Loucy (cell line): ENCODE measurements around the gene FKBP1B.

Experiments used
- H2AFZ ChIP-seq: fragments of 200-600 bp; sonication (generic); 2 replicates; pipeline ENCODE4 v1.6.0; 2016; ENCODE audit warnings: antibody characterized with exemption, mild to moderate bottlenecking, low read length, moderate library complexity
- H3F3A ChIP-seq: fragments of 200-600 bp; 2 replicates; pipeline ENCODE4 v1.6.0; 2016; ENCODE audit warnings: antibody characterized with exemption, low read depth, mild to moderate bottlenecking
- H3K27me3 ChIP-seq: fragments of 200-600 bp; sonication (generic); 2 replicates; pipeline ENCODE4 v1.6.1; 2014; ENCODE audit warnings: low read length, mild to moderate bottlenecking; ENCODE audit not compliant: insufficient read depth, poor library complexity, severe bottlenecking
- H3K36me3 ChIP-seq: fragments of 200-600 bp; sonication (generic); 2 replicates; pipeline ENCODE4 v1.6.1; 2016; ENCODE audit warnings: low read length; ENCODE audit not compliant: insufficient read depth
- H3K4me1 ChIP-seq: fragments of 200-600 bp; sonication (generic); 2 replicates; pipeline ENCODE4 v1.5.1; 2014; ENCODE audit warnings: low read length, mild to moderate bottlenecking; ENCODE audit not compliant: insufficient read depth, poor library complexity, severe bottlenecking
- H3K4me2 ChIP-seq: fragments of 200-600 bp; sonication (generic); 2 replicates; pipeline ENCODE4 v1.6.0; 2014; ENCODE audit warnings: antibody characterized with exemption, low read length, low read depth, mild to moderate bottlenecking; ENCODE audit not compliant: poor library complexity, severe bottlenecking
- H3K4me3 ChIP-seq: fragments of 200-600 bp; sonication (generic); 2 replicates; pipeline ENCODE4 v1.5.1; 2014; ENCODE audit warnings: low read length, mild to moderate bottlenecking, mixed read lengths; ENCODE audit not compliant: poor library complexity, severe bottlenecking
- H3K79me2 ChIP-seq: fragments of 200-600 bp; sonication (generic); 2 replicates; pipeline ENCODE4 v1.6.1; 2014; ENCODE audit warnings: low read length; ENCODE audit not compliant: insufficient read depth
- H3K9ac ChIP-seq: fragments of 200-600 bp; sonication (generic); 2 replicates; pipeline ENCODE4 v1.6.0; 2014; ENCODE audit warnings: mild to moderate bottlenecking, low read depth, low read length, moderate library complexity; ENCODE audit not compliant: poor library complexity, severe bottlenecking
- H3K9me2 ChIP-seq: fragments of 200-600 bp; sonication (generic); replicated peaks from 2 replicates; pipeline ENCODE4 v1.6.1; 2016; ENCODE audit warnings: low read depth, low read length, mixed read lengths
- H3K9me3 ChIP-seq: fragments of 200-600 bp; sonication (generic); 2 replicates; pipeline ENCODE4 v1.6.1; 2014; ENCODE audit warnings: mild to moderate bottlenecking, antibody characterized with exemption, low read length, low read depth; ENCODE audit not compliant: insufficient read depth
- H4K20me1 ChIP-seq: fragments of 200-600 bp; sonication (generic); 2 replicates; pipeline ENCODE4 v1.6.0; 2014; ENCODE audit warnings: antibody characterized with exemption, low read length, mild to moderate bottlenecking; ENCODE audit not compliant: insufficient read depth, poor library complexity, severe bottlenecking
- EZH2phosphoT487 ChIP-seq: fragments of 200-600 bp; IDR thresholded peaks from 2 replicates; pipeline ENCODE4 v1.6.1; 2018; ENCODE audit warnings: antibody characterized with exemption, mild to moderate bottlenecking, moderate library complexity, borderline replicate concordance
- TF ChIP-seq, protein P1 (sequence below): fragments of 200-600 bp; sonication (generic); conservative IDR thresholded peaks from 2 replicates; pipeline ENCODE4 v1.5.1; 2014; ENCODE audit warnings: mild to moderate bottlenecking, antibody characterized with exemption, low read length

Gene FKBP1B

DNA sequence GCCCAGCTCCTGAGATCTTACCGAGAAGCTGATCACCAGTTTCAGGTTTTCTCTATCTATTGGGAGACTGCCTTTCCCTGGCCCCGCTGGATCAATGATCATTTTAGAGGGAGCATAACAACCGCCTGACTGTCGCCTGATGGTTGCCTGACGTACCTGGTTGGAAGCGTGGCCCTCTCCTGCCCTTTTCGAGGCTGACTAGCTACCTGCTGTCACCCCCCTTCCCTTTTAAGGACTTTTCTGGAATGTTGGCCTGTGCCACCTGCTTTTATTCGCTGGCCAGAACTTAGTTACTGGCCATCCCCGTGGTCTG is 40.2 kb upstream of the FKBP1B start:
- no peaks in the 10 kb centered on the region for H4K20me1 ChIP-seq
- no peaks in the 10 kb centered on the region for H3K79me2 ChIP-seq
- no peak overlapping the region for H3K4me3 ChIP-seq
- no peak overlapping the region for H3K4me2 ChIP-seq
- H3K4me1 ChIP-seq = peaks cover 8% of the 10 kb centered on the region
- no peaks in the 10 kb centered on the region for H3K27me3 ChIP-seq
- H3K36me3 ChIP-seq = no peaks in the 10 kb centered on the region
- H3F3A ChIP-seq = no peaks in the 10 kb centered on the region
- no peaks in the 10 kb centered on the region for H3K9me2 ChIP-seq
- no peak for TF ChIP-seq EZH2phosphoT487
- TF ChIP-seq, protein P1, sequence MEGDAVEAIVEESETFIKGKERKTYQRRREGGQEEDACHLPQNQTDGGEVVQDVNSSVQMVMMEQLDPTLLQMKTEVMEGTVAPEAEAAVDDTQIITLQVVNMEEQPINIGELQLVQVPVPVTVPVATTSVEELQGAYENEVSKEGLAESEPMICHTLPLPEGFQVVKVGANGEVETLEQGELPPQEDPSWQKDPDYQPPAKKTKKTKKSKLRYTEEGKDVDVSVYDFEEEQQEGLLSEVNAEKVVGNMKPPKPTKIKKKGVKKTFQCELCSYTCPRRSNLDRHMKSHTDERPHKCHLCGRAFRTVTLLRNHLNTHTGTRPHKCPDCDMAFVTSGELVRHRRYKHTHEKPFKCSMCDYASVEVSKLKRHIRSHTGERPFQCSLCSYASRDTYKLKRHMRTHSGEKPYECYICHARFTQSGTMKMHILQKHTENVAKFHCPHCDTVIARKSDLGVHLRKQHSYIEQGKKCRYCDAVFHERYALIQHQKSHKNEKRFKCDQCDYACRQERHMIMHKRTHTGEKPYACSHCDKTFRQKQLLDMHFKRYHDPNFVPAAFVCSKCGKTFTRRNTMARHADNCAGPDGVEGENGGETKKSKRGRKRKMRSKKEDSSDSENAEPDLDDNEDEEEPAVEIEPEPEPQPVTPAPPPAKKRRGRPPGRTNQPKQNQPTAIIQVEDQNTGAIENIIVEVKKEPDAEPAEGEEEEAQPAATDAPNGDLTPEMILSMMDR = no peak
- H3K9ac ChIP-seq = no peak overlapping the region
- no peak overlapping the region for H2AFZ ChIP-seq
- no peaks in the 10 kb centered on the region for H3K9me3 ChIP-seq

DNA sequence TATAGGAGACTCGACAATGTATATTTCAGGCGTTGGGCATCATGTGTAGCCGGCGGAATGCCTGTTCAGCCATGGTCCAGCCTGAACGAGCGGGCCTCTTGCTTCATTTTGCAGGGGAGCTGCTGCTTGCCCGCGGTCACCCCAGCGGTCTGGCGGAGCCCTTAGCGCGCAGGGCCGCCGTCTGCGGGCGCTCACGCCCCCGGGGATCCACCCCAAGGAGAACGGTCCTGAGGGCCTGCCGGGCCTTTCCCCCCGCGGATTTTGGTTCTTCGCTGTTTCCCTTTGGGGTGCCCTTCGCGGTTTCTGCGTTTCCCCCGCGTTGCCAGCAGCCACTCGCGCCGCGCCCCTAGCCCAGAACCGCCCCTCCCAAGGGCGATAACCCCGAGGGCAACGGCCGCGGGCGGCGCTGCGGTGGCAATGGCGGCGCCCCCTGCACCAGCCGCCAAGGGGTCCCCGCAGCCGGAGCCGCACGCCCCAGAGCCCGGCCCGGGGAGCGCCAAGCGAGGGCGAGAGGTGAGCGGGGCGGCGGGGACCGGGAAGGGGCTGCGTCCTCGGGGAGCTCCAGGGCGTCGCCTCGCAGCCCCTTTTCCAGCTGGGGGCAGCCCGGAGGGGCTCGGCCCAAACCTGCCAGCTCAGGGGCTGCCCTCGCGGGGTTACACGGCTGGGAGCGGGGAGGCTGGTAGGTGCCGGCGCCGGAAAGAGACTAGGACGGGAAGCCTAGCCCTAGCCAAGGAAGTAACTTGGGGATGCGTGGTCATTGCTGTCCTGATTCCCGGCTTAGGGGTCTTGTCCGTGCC is 39.7 kb upstream of the FKBP1B start, which contains the start of gene MFSD2B:
MFSD2B (plus strand) TSS at position 406 of the 797 bp plus-strand sequence; CDS start at position 418, 12 bp downstream.
- Histone ChIP-seq H4K20me1 (no peaks in the 10 kb centered on the region), H3K36me3 (no peaks in the 10 kb centered on the region), H3K27me3 (no peaks in the 10 kb centered on the region), H3F3A (no peaks in the 10 kb centered on the region), H2AFZ (no peak within 1 kb of the TSS), H3K79me2 (no peaks in the 10 kb centered on the region), H3K9ac (no peak within 1 kb of the TSS), H3K9me2 (no peaks in the 10 kb centered on the region), H3K4me3 (no peak within 1 kb of the TSS), H3K4me1 (peaks cover 8% of the 10 kb centered on the region), H3K4me2 (peak within 1 kb of the TSS; percentile 49), H3K9me3 (no peaks in the 10 kb centered on the region)
- no peak for TF ChIP-seq EZH2phosphoT487
- TF ChIP-seq, protein P1 = no peak

DNA sequence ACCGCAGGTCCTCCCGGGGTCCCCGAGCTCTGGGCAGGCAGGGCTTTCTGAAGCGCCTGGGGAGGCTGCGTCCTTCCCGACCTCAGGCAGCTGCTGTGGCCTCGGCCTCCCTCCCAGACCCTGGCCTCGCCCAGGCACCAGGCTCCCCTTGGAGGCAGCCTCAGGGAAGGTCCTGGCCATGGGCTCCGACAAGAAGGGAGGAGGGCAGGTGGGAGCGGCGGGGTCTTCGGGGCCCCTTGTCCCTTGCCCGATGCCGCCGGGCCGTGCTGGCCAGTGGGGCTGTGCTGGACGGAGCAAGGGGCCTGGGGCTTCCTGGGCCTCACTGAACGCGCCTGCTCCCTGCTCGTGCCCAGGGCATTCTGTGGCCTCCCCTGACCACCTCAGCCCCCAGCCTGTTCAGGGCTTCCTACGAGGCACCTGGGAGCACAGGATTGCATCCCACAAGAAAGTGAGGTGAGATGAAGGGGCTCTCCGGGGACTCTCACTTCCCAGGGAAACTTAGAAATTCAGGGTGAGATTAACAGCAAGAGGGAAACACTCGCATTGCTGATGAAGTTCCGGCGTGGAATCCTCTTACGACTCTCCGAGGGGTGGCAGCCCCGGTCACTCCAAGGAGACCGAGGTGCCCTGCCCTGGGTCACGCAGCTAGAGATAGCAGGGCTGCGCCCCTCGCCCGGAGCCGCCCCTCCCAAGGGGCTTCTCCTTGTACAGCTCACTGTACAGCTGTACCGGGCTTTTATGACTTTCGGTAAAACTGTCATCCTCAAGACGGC is 38.9 kb upstream of the FKBP1B start:
- Histone ChIP-seq H3K4me1 (peaks cover 8% of the 10 kb centered on the region), H3K4me2 (peak overlapping the region; percentile 49), H4K20me1 (no peaks in the 10 kb centered on the region), H3K9me3 (no peaks in the 10 kb centered on the region), H3K9me2 (no peaks in the 10 kb centered on the region), H2AFZ (no peak overlapping the region; the same call in 1 of the 2 replicates), H3K36me3 (no peaks in the 10 kb centered on the region), H3K79me2 (no peaks in the 10 kb centered on the region), H3K27me3 (no peaks in the 10 kb centered on the region), H3F3A (no peaks in the 10 kb centered on the region), H3K4me3 (no peak overlapping the region), H3K9ac (no peak overlapping the region)
- no peak for TF ChIP-seq EZH2phosphoT487
- TF ChIP-seq, protein P1 = no peak
